GM12892 (cell line): ENCODE measurements around the gene BORCS8.
A peak's percentile ranks its signal among the peaks of the same experiment; 100 is the strongest.
"Not testable (repeated sequence)": the region's sequence is repeated elsewhere in the genome, so short reads cannot be mapped to it uniquely, and the experiment has no call there.

Experiments
- DNase-seq: peaks from one replicate; pipeline ENCODE4 v3.0.0; 2011; ENCODE audit not compliant: insufficient read length
- FAIRE-seq: peaks from 2 replicates; lab custom pipeline; 2011; peaks lifted over from hg19 to GRCh38; lab: Jason Lieb, UNC
- POLR2A ChIP-seq: IDR thresholded peaks from 2 replicates; pipeline ENCODE4 v1.6.1; 2011; ENCODE audit warnings: low read depth, low read length, control low read depth
- POLR2AphosphoS5 ChIP-seq: IDR thresholded peaks from 2 replicates; pipeline ENCODE4 v1.6.1; 2011; ENCODE audit warnings: low read depth, low read length, control low read depth
- TAF1 ChIP-seq: IDR thresholded peaks from 2 replicates; pipeline ENCODE4 v1.6.1; 2011; ENCODE audit warnings: low read depth, mild to moderate bottlenecking, control low read depth, low read length, borderline replicate concordance

BORCS8 gene

DNA sequence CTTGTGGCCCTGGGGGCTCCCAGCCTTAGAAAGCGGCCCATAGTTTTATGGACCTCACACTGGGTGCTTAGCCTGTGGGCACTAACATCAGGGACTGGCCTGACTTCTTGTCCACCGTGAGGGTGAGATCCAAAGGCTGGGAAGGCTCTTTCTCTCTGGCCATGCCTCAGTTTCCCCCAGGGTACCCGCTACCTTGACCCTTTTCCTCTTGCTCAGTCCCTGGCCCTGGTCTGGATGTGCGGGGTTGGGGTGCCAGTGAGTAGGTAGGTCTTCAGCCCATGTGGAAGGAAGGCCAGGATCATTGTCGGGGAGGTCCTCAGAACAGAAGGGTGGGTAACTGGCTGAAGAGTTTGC, 52.1 kb downstream of the BORCS8 start:
- TF ChIP-seq POLR2A (no peak), POLR2AphosphoS5 (no peak), TAF1 (no peak)
- DNase-seq (no peak), FAIRE-seq (no peak)

GRCh38 chr19:19138109-19138981, 53.6 kb downstream of the BORCS8 start, which contains the start of gene TMEM161A:
TMEM161A (minus strand) TSS chr19:19138478; CDS start chr19:19138428, 50 bp downstream.
- peak; percentile 68; the same call in 1 of the 2 replicates for TF ChIP-seq POLR2A
- 0 out of 2 replicates have a peak, but pooled peaks have one; percentile 54 for TF ChIP-seq POLR2AphosphoS5
- TF ChIP-seq TAF1, result no peak
- DNase-seq (peak; percentile 99), FAIRE-seq (peak; percentile 96)

GRCh38 chr19:19137556-19138108, 54.3 kb downstream of the BORCS8 start:
- no peak for FAIRE-seq
- no peak for DNase-seq
- TF ChIP-seq POLR2A, result no peak
- TF ChIP-seq POLR2AphosphoS5, result no peak
- no peak for TF ChIP-seq TAF1

- not testable (repeated sequence) for DNase-seq, FAIRE-seq
Observed at GRCh38 chr19:19135713-19136112, 56.2 kb downstream of the BORCS8 start.

- no peak for DNase-seq
- no peak for FAIRE-seq
- TF ChIP-seq POLR2AphosphoS5 (no peak), TAF1 (no peak), POLR2A (no peak)
Observed at GRCh38 chr19:19134687-19135158, 57.2 kb downstream of the BORCS8 start.

DNA sequence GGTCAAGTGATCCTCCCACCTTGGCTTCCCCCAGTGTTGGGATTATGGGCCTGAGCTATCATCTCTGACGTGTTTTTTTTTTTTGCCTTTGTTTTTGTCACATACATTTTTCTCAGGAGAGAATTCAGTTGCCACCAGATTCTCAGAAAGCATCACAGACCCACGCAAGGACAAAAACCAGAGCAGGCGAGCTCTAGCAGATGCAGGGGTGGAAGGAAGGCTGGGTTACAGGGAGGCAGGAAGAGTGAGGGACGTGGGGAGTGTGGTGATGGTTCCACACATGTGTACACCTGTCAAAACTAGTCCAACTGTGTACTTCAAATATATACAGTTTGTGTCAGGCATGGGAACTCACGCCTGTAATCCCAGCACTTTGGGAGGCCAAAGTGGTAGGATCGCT, 58.0 kb downstream of the BORCS8 start:
- TF ChIP-seq POLR2AphosphoS5, result no peak
- TF ChIP-seq POLR2A, result no peak
- no peak for TF ChIP-seq TAF1
- no peak for FAIRE-seq
- DNase-seq, result no peak

GRCh38 chr19:19132912-19133311, 59.0 kb downstream of the BORCS8 start:
- no peak for FAIRE-seq
- no peak for TF ChIP-seq POLR2A
- no peak for TF ChIP-seq POLR2AphosphoS5
- TF ChIP-seq TAF1, result no peak

GRCh38 chr19:19131989-19132388, 60.0 kb downstream of the BORCS8 start:
- no peak for TF ChIP-seq TAF1
- no peak for TF ChIP-seq POLR2AphosphoS5
- no peak for TF ChIP-seq POLR2A
- DNase-seq, result no peak
- no peak for FAIRE-seq

More at GRCh38 chr19:19132912-19133311, 59.0 kb downstream of the BORCS8 start:
- DNase-seq, result no peak
